ENCODE data around the gene COL23A1. TPM values are rescaled to one million over a fixed set of nuclear protein-coding genes. Genes with fewer than 3 reads are reported as not detected.

The COL23A1 gene
- total and polyA plus RNA-seq, 2 of the 13 experiments (the other 11 are each of a cell fraction or from before 2014, with no cell fraction given): not detected

DNA sequence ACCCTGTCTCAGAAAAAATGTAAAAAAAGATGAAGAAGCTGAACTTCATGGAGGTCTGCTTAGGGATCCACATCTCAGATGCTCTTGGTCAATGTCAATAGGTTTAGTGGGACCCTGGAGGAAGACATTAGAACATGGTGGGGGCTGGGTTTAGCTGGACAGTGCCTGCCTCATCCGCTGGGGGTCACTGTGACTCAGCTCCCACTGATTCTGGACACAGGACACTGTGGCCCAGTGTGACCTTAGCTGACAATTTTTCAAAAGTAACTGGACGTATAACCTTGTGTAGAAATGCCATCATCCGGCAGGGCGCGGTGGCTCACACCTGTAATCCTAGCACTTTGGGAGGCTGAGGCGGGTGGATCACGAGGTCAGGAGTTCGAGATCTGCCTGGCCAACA lies 393.2 kb downstream of the COL23A1 start:
- 63% methylated on average over 7 of the region's 8 CpGs for WGBS (ENCODE audit: low lambda C conversion rate)
- H3K9ac ChIP-seq (ENCODE audit: insufficient read depth, low read depth, low read length): no peak overlapping the region
- TF ChIP-seq, protein P1, sequence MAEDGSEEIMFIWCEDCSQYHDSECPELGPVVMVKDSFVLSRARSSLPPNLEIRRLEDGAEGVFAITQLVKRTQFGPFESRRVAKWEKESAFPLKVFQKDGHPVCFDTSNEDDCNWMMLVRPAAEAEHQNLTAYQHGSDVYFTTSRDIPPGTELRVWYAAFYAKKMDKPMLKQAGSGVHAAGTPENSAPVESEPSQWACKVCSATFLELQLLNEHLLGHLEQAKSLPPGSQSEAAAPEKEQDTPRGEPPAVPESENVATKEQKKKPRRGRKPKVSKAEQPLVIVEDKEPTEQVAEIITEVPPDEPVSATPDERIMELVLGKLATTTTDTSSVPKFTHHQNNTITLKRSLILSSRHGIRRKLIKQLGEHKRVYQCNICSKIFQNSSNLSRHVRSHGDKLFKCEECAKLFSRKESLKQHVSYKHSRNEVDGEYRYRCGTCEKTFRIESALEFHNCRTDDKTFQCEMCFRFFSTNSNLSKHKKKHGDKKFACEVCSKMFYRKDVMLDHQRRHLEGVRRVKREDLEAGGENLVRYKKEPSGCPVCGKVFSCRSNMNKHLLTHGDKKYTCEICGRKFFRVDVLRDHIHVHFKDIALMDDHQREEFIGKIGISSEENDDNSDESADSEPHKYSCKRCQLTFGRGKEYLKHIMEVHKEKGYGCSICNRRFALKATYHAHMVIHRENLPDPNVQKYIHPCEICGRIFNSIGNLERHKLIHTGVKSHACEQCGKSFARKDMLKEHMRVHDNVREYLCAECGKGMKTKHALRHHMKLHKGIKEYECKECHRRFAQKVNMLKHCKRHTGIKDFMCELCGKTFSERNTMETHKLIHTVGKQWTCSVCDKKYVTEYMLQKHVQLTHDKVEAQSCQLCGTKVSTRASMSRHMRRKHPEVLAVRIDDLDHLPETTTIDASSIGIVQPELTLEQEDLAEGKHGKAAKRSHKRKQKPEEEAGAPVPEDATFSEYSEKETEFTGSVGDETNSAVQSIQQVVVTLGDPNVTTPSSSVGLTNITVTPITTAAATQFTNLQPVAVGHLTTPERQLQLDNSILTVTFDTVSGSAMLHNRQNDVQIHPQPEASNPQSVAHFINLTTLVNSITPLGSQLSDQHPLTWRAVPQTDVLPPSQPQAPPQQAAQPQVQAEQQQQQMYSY (CRISPR knock-in tag; IDR thresholded peaks at IDR 0.05): no peak
- peak; percentile 15 for TF ChIP-seq XRCC5 (optimal IDR thresholded peaks at IDR 0.05; ENCODE audit: low read length)
- TF ChIP-seq RXRA (CRISPR knock-in tag; IDR thresholded peaks at IDR 0.05): peak; percentile 51; the same call in 1 of the 2 replicates
- TF ChIP-seq, protein P2, sequence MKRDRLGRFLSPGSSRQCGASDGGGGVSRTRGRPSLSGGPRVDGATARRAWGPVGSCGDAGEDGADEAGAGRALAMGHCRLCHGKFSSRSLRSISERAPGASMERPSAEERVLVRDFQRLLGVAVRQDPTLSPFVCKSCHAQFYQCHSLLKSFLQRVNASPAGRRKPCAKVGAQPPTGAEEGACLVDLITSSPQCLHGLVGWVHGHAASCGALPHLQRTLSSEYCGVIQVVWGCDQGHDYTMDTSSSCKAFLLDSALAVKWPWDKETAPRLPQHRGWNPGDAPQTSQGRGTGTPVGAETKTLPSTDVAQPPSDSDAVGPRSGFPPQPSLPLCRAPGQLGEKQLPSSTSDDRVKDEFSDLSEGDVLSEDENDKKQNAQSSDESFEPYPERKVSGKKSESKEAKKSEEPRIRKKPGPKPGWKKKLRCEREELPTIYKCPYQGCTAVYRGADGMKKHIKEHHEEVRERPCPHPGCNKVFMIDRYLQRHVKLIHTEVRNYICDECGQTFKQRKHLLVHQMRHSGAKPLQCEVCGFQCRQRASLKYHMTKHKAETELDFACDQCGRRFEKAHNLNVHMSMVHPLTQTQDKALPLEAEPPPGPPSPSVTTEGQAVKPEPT (CRISPR knock-in tag; IDR thresholded peaks at IDR 0.05; ENCODE audit: low read depth): no peak
- TF ChIP-seq, protein P3, sequence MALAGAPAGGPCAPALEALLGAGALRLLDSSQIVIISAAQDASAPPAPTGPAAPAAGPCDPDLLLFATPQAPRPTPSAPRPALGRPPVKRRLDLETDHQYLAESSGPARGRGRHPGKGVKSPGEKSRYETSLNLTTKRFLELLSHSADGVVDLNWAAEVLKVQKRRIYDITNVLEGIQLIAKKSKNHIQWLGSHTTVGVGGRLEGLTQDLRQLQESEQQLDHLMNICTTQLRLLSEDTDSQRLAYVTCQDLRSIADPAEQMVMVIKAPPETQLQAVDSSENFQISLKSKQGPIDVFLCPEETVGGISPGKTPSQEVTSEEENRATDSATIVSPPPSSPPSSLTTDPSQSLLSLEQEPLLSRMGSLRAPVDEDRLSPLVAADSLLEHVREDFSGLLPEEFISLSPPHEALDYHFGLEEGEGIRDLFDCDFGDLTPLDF (CRISPR knock-in tag; IDR thresholded peaks at IDR 0.05): no peak
- TF ChIP-seq, protein P4, sequence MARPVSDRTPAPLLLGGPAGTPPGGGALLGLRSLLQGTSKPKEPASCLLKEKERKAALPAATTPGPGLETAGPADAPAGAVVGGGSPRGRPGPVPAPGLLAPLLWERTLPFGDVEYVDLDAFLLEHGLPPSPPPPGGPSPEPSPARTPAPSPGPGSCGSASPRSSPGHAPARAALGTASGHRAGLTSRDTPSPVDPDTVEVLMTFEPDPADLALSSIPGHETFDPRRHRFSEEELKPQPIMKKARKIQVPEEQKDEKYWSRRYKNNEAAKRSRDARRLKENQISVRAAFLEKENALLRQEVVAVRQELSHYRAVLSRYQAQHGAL (CRISPR knock-in tag; IDR thresholded peaks at IDR 0.05; ENCODE audit: not compliant biosample characterization): no peak
- TF ChIP-seq, protein P5, sequence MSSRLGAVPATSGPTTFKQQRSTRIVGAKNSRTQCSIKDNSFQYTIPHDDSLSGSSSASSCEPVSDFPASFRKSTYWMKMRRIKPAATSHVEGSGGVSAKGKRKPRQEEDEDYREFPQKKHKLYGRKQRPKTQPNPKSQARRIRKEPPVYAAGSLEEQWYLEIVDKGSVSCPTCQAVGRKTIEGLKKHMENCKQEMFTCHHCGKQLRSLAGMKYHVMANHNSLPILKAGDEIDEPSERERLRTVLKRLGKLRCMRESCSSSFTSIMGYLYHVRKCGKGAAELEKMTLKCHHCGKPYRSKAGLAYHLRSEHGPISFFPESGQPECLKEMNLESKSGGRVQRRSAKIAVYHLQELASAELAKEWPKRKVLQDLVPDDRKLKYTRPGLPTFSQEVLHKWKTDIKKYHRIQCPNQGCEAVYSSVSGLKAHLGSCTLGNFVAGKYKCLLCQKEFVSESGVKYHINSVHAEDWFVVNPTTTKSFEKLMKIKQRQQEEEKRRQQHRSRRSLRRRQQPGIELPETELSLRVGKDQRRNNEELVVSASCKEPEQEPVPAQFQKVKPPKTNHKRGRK (CRISPR knock-in tag; IDR thresholded peaks at IDR 0.05): no peak
- TF ChIP-seq, protein P6, sequence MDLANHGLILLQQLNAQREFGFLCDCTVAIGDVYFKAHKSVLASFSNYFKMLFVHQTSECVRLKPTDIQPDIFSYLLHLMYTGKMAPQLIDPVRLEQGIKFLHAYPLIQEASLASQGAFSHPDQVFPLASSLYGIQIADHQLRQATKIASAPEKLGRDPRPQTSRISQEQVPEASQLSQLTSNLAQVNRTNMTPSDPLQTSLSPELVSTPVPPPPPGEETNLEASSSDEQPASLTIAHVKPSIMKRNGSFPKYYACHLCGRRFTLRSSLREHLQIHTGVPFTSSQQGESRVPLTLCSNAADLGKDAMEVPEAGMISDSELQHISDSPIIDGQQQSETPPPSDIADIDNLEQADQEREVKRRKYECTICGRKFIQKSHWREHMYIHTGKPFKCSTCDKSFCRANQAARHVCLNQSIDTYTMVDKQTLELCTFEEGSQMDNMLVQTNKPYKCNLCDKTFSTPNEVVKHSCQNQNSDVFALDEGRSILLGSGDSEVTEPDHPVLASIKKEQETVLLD (CRISPR knock-in tag; IDR thresholded peaks at IDR 0.05; ENCODE audit: low read depth): no peak
- TF ChIP-seq PITX1 (CRISPR knock-in tag; IDR thresholded peaks at IDR 0.05): no peak
- TF ChIP-seq ZNF703 (CRISPR knock-in tag; IDR thresholded peaks at IDR 0.05; ENCODE audit: borderline replicate concordance): no peak
- peak; percentile 48 for TF ChIP-seq STAG1 (CRISPR knock-in tag; IDR thresholded peaks at IDR 0.05)

More for the DNA sequence above, 393.2 kb downstream of the COL23A1 start:
- Histone ChIP-seq H3K4me2 (ENCODE audit: low read depth, low read length) (no peak overlapping the region), H3K27me3 (ENCODE audit: control insufficient read depth in 1 of 2, insufficient read depth in 2 of 2, low read length in 2 of 2) (peaks cover 0 to 29% of the 10 kb centered on the region in 2 experiments; a peak in 3 of 5 replicates), H3K36me3 (replicated peaks in 1 of 2; ENCODE audit: control insufficient read depth in 1 of 2, insufficient read depth in 2 of 2, low read length in 2 of 2) (no peaks in the 10 kb centered on the region), H3K4me1 (ENCODE audit: insufficient read depth, low read length) (peaks cover 17% of the 10 kb centered on the region), H4K20me1 (ENCODE audit: insufficient read depth, low read length) (no peaks in the 10 kb centered on the region), H3K27ac (ENCODE audit: extremely low read length, insufficient read depth, low read length) (no peak overlapping the region), H3K79me2 (ENCODE audit: insufficient read depth, low read length) (no peaks in the 10 kb centered on the region), H2AFZ (ENCODE audit: low read length) (no peak overlapping the region), H3K9me3 (ENCODE audit: low read length) (no peaks in the 10 kb centered on the region), H3K4me3 (replicated peaks in 1 of 3; ENCODE audit: insufficient read depth in 1 of 3, low read depth in 2 of 3, low read length in 3 of 3) (no peak overlapping the region)
- in situ Hi-C loops (cut with HindIII; ENCODE audit: extremely low pct_ligation_motif_present, low pct_unique_long_range_greater_than_20kb): no loop called here
- ChIA-PET POLR2A (interaction anchor here (0.9 kb wide), 1 partner anchor 54 kb away, joined by 3 read pairs; no protein-coding TSS in a partner anchor), CTCF (ENCODE audit: low intra/inter-chr PET ratio, low total read pairs) (no interaction called here)
- DNase-seq (ENCODE audit: low spot score): peak; percentile 23
- FAIRE-seq: no peak
- intact Hi-C loops (cut with micrococcal nuclease; ENCODE audit: unreplicated experiment): no loop called here
- peak; percentile 78 for ATAC-seq
- BruUV-seq (replicated peaks): no TSS peak
